Gastroesophageal sphincter (tissue), 4 donors: ENCODE measurements around the gene FLNC. TPM values are rescaled to one million over a fixed set of nuclear protein-coding genes. Genes with fewer than 3 reads are reported as not detected.

ENCODE experiments used
- ATAC-seq: fragments of 150-250 bp; one replicate; pipeline ENCODE4 v1.9.1; 2016; ENCODE audit warnings: mild to moderate bottlenecking, moderate library complexity
- H3K27ac ChIP-seq, 4 donors: fragments of 200-600 bp; sonication (generic) in 3 of 4; 1 replicate in 3 of 4; 2 replicates in 1 of 4; pipeline ENCODE4 v1.5.1; 2016 to 2019
- H3K27me3 ChIP-seq: fragments of 200-600 bp; sonication (generic); one replicate; pipeline ENCODE4 v1.5.1; 2019
- H3K36me3 ChIP-seq, 2 donors: fragments of 200-600 bp; sonication (generic); one replicate each; pipeline ENCODE4 v1.5.1; 2019; ENCODE audit warnings: control low read depth in 1 of 2
- H3K4me1 ChIP-seq, 3 donors: fragments of 200-600 bp; sonication (generic); 1 replicate in 2 of 3; 2 replicates in 1 of 3; pipeline ENCODE4 v1.5.1; 2016 to 2019; ENCODE audit warnings: control low read depth in 2 of 3
- H3K4me3 ChIP-seq, 2 donors: fragments of 200-600 bp; sonication (generic); one replicate each; pipeline ENCODE4 v1.5.1; 2019; ENCODE audit warnings: mild to moderate bottlenecking in 1 of 2, moderate library complexity in 1 of 2
- H3K9me3 ChIP-seq, 3 donors: fragments of 200-600 bp; sonication (generic); one replicate each; pipeline ENCODE4 v1.5.1; 2017 to 2019; ENCODE audit warnings: control low read depth in 2 of 3
- CTCF ChIP-seq, 4 experiments: fragments of 200-600 bp in 2 of 4; fragments of 450-650 bp in 2 of 4; sonication (generic) in 1 of 4; IDR thresholded peaks; one replicate each; pipeline ENCODE4 v1.5.1; 2017 to 2019; ENCODE audit warnings: antibody characterized with exemption in 4 of 4, mild to moderate bottlenecking in 2 of 4, moderate library complexity in 2 of 4
- EP300 ChIP-seq: sonication (generic); formaldehyde crosslinking; IDR thresholded peaks from one replicate; pipeline ENCODE4 v1.6.1; 2017; ENCODE audit warnings: antibody characterized with exemption, mild to moderate bottlenecking
- POLR2A ChIP-seq, 2 donors: fragments of 450-650 bp; IDR thresholded peaks; one replicate each; pipeline ENCODE4 v1.6.1; 2017; ENCODE audit warnings: antibody characterized with exemption in 2 of 2, mild to moderate bottlenecking in 2 of 2, moderate library complexity in 1 of 2
- POLR2AphosphoS5 ChIP-seq: sonication (generic); formaldehyde crosslinking; IDR thresholded peaks from one replicate; pipeline ENCODE4 v1.6.1; 2017; ENCODE audit warnings: antibody characterized with exemption
- WGBS, 2 donors: methylation state at CpG; one replicate each; pipeline ENCODE4 v1.1.5; 2018; ENCODE audit warnings: low coverage in 1 of 2; 5-methylcytosine and 5-hydroxymethylcytosine counted together
- total RNA-seq, 4 donors: library from RNA; depleted of rRNA; stranded (reverse); fragments of >200 nt; gene quantifications; one replicate each; pipeline ENCODE4 v1.1.0, GENCODE V29; 2016

FLNC gene
- total RNA-seq, 4 donors from 2014 or later, result 308 to 1,162 (median 401) TPM

GRCh38 chr7:128858380-128859231 is 28.4 kb downstream of the FLNC start:
- no peaks in the 10 kb centered on the region for H3K9me3 ChIP-seq
- peak overlapping the region; percentile 35 to 84 (median 81) for H3K27ac ChIP-seq
- H3K4me1 ChIP-seq, result peaks cover 0 to 56% (median 29%) of the 10 kb centered on the region in 3 donors
- TF ChIP-seq EP300 (no peak), POLR2A (IDR thresholded peaks at IDR 0.05) (no peak), POLR2AphosphoS5 (no peak), CTCF (IDR thresholded peaks at IDR 0.05) (no peak)
- H3K27me3 ChIP-seq, result no peaks in the 10 kb centered on the region
- WGBS, 2 donors, result 15 to 36% methylated on average over 3 to 5 of the region's 18 CpGs
- peaks cover 0 to 47% of the 10 kb centered on the region in 2 donors for H3K36me3 ChIP-seq
- H3K4me3 ChIP-seq, result no peak overlapping the region
- peak; percentile 16 for ATAC-seq

- ATAC-seq, result peak; percentile 1
- Histone ChIP-seq H3K4me3 (no peak overlapping the region), H3K36me3 (peaks cover 0 to 38% of the 10 kb centered on the region in 2 donors), H3K4me1 (peaks cover 0 to 65% (median 36%) of the 10 kb centered on the region in 3 donors), H3K27me3 (no peaks in the 10 kb centered on the region), H3K9me3 (no peaks in the 10 kb centered on the region), H3K27ac (peak overlapping the region in 3 of 4 donors; percentile 79 to 84 (median 83))
- 29 to 36% methylated on average over 1 to 7 of the region's 12 CpGs for WGBS, 2 donors
- TF ChIP-seq POLR2A (IDR thresholded peaks at IDR 0.05) (no peak), POLR2AphosphoS5 (no peak), EP300 (no peak)
These were observed 29.3 kb downstream of the FLNC start for GRCh38 chr7:128859232-128860157.

DNA sequence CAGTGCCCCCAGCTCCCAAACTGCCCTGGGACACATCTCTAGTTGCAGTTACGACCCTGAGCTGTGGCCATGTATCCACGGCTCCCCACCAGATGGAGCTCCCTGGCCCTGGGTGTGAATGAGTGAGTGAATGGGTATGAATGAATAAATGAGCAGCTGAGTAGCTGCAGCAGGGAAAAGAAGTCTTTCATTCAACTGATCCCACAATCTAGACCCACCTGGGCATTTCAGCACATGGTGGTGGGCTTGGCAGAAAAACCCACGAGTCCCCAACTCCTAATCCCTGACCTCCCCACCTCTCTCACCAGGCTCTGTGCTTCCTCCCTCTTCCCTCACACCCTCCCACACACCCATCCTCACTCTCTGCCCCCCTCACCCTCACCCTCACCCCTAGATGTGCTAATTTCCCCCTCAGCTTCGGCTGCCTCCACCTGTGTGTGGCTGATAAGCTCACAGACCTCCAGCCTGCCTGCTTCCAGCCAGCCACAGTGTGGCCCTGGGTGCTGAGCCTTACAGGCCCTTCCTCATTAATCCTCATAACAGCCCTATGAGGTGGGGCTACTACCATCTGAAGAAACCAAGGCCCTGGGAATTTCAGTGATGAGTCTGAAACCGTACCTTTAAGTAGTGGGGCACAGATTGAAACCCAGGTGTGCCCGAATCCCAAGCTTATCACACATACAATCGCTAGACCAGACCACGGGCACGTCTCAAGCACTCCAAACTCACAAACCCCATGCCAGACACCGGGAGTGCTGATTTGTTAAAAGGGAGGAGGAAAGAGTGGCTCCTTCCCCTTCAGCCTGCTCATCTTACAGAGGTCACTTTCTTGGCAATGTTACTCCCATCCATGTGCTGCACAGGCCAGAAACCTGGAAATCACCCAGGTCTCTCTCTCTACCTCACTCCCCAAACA is 30.2 kb downstream of the FLNC start:
- Histone ChIP-seq H3K36me3 (peaks cover 0 to 38% of the 10 kb centered on the region in 2 donors), H3K9me3 (no peaks in the 10 kb centered on the region), H3K27ac (peak overlapping the region in 3 of 4 donors; percentile 79 to 84 (median 83)), H3K27me3 (no peaks in the 10 kb centered on the region), H3K4me3 (no peak overlapping the region), H3K4me1 (peaks cover 0 to 74% (median 36%) of the 10 kb centered on the region in 3 donors)
- TF ChIP-seq CTCF (IDR thresholded peaks at IDR 0.05) (peak in 2 of 4 experiments; percentile 10 to 32), POLR2A (IDR thresholded peaks at IDR 0.05) (no peak), EP300 (no peak), POLR2AphosphoS5 (peak; percentile 12)
- 13 to 61% methylated on average over 1 to 7 of the region's 10 CpGs for WGBS, 2 donors
- no peak for ATAC-seq

GRCh38 chr7:128861957-128862570 is 31.9 kb downstream of the FLNC start:
- 55 to 56% methylated on average over 9 to 10 of the region's 15 CpGs for WGBS, 2 donors
- TF ChIP-seq CTCF (IDR thresholded peaks at IDR 0.05) (no peak), EP300 (no peak), POLR2A (IDR thresholded peaks at IDR 0.05) (no peak), POLR2AphosphoS5 (no peak)
- peak overlapping the region in 1 of 2 donors; percentile 89 for H3K4me3 ChIP-seq
- ATAC-seq, result no peak
- H3K27me3 ChIP-seq, result no peaks in the 10 kb centered on the region
- H3K4me1 ChIP-seq, result peaks cover 0 to 74% (median 33%) of the 10 kb centered on the region in 3 donors
- H3K9me3 ChIP-seq, result no peaks in the 10 kb centered on the region
- H3K27ac ChIP-seq, result peak overlapping the region in 3 of 4 donors; percentile 83 to 89 (median 85)
- H3K36me3 ChIP-seq, result peaks cover 0 to 35% of the 10 kb centered on the region in 2 donors
